ENCODE data around the gene PSAT1. TPM values are rescaled to one million over a fixed set of nuclear protein-coding genes. Genes with fewer than 3 reads are reported as not detected.
A peak's percentile ranks its signal among the peaks of the same experiment; 100 is the strongest.

PSAT1 gene
- total RNA-seq, 1 donor from 2014 or later = 357 TPM

GRCh38 chr9:78351816-78352215 is 54.9 kb downstream of the PSAT1 start:
- no peak overlapping the region for H2AFZ ChIP-seq (replicated peaks)
- H3K9ac ChIP-seq = no peak overlapping the region
- H3K79me2 ChIP-seq (ENCODE audit: low read depth) = no peaks in the 10 kb centered on the region
- Mint-ChIP-seq H3K9me3 (no peaks in the 10 kb centered on the region), H3K27me3 (ENCODE audit: insufficient read depth, low read depth) (peaks cover 3% of the 10 kb centered on the region), H3K4me3 (no peak overlapping the region), H3K36me3 (no peaks in the 10 kb centered on the region), H3K27ac (no peak overlapping the region), H3K4me1 (peaks cover 21% of the 10 kb centered on the region)
- no peak for DNase-seq (ENCODE audit: low spot score)
- no peaks in the 10 kb centered on the region for H3K9me3 ChIP-seq (ENCODE audit: low read depth)
- no peak overlapping the region for H3K4me3 ChIP-seq
- peaks cover 6% of the 10 kb centered on the region for H3K4me1 ChIP-seq
- H3K27me3 ChIP-seq = no peaks in the 10 kb centered on the region
- no peaks in the 10 kb centered on the region for H3K36me3 ChIP-seq
- no peak overlapping the region for H3K27ac ChIP-seq
- no peak overlapping the region for H3K4me2 ChIP-seq
- H4K20me1 ChIP-seq (ENCODE audit: low read depth) = no peaks in the 10 kb centered on the region
- peaks cover 12% of the 10 kb centered on the region for H3F3A ChIP-seq (ENCODE audit: low read depth)
- no peak for TF ChIP-seq EZH2phosphoT487 (IDR thresholded peaks at IDR 0.05)
- TF ChIP-seq, protein P1, sequence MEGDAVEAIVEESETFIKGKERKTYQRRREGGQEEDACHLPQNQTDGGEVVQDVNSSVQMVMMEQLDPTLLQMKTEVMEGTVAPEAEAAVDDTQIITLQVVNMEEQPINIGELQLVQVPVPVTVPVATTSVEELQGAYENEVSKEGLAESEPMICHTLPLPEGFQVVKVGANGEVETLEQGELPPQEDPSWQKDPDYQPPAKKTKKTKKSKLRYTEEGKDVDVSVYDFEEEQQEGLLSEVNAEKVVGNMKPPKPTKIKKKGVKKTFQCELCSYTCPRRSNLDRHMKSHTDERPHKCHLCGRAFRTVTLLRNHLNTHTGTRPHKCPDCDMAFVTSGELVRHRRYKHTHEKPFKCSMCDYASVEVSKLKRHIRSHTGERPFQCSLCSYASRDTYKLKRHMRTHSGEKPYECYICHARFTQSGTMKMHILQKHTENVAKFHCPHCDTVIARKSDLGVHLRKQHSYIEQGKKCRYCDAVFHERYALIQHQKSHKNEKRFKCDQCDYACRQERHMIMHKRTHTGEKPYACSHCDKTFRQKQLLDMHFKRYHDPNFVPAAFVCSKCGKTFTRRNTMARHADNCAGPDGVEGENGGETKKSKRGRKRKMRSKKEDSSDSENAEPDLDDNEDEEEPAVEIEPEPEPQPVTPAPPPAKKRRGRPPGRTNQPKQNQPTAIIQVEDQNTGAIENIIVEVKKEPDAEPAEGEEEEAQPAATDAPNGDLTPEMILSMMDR (IDR thresholded peaks at IDR 0.05) = no peak
- no peak for TF ChIP-seq EZH2 (IDR thresholded peaks at IDR 0.05)

DNA sequence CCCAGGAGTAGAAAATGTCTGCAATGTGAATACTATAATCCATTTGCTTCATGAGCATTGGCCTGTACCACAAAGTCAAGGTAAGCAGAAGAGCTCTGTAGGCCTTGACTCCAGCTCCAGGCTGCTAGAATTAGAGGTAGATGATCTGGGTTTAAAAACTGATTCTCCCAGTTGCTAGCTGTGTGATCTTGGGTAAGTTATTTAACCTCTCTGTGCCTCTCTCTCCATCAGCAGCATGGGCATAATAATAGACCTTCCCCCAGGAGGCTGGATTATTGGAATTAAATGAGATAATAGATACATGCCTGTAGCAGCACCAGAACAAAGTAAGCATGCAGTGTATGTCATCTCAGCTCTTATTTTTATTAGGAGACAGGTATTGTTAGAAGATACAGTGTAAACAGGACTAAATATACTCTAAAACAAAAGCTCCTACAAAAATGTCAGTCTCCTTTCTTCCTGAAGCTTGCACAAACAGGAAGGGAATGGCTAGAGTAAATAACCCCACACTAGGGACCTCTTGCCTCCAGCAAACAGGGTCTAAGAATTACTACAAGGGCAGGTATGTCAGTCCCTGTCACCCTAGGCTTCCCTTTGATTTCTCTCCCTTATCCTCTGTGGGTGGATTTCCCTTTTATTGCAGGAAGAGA is 57.5 kb downstream of the PSAT1 start:
- peaks cover 6% of the 10 kb centered on the region for H3K4me1 ChIP-seq
- peak overlapping the region; percentile 78 for H3K27ac ChIP-seq
- no peak overlapping the region for H3K4me3 ChIP-seq
- no peaks in the 10 kb centered on the region for H3K79me2 ChIP-seq (ENCODE audit: low read depth)
- no peaks in the 10 kb centered on the region for H4K20me1 ChIP-seq (ENCODE audit: low read depth)
- Mint-ChIP-seq H3K27me3 (ENCODE audit: insufficient read depth, low read depth) (peaks cover 4% of the 10 kb centered on the region), H3K4me1 (peaks cover 24% of the 10 kb centered on the region), H3K27ac (no peak overlapping the region), H3K9me3 (no peaks in the 10 kb centered on the region), H3K4me3 (no peak overlapping the region), H3K36me3 (peaks cover 3% of the 10 kb centered on the region)
- no peak overlapping the region for H2AFZ ChIP-seq (replicated peaks)
- no peaks in the 10 kb centered on the region for H3K9me3 ChIP-seq (ENCODE audit: low read depth)
- no peaks in the 10 kb centered on the region for H3K36me3 ChIP-seq
- DNase-seq (ENCODE audit: low spot score) = no peak
- H3K27me3 ChIP-seq = no peaks in the 10 kb centered on the region
- peaks cover 12% of the 10 kb centered on the region for H3F3A ChIP-seq (ENCODE audit: low read depth)
- peak overlapping the region; percentile 22 for H3K4me2 ChIP-seq
- no peak overlapping the region for H3K9ac ChIP-seq
- no peak for TF ChIP-seq EZH2 (IDR thresholded peaks at IDR 0.05)
- TF ChIP-seq EZH2phosphoT487 (IDR thresholded peaks at IDR 0.05) = no peak
- TF ChIP-seq, protein P1 (IDR thresholded peaks at IDR 0.05) = no peak

DNA sequence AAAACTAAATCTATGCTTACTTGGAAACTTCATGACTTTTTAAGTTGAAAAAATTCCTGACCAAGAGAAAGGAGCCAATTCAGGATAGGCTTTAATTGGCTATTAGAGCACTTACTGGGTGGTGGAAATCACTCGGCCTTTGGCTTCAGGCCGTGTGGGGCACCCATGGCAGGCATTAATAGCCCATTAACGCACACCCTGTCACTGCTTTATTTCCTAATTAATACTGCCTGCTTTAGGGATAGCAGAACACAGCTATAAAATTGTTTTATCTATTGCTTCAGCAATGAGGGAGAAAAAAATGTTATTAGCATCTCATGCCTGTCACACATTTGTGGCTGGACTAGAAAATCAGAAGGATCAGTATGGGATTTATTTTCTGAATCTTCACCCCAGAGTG is 58.1 kb downstream of the PSAT1 start:
- TF ChIP-seq EZH2 (IDR thresholded peaks at IDR 0.05) = no peak
- TF ChIP-seq, protein P1 (IDR thresholded peaks at IDR 0.05) = no peak
- TF ChIP-seq EZH2phosphoT487 (IDR thresholded peaks at IDR 0.05) = no peak
- peak overlapping the region; percentile 78 for H3K27ac ChIP-seq
- no peak overlapping the region for H3K4me3 Mint-ChIP-seq
- H3K4me3 ChIP-seq = no peak overlapping the region
- no peaks in the 10 kb centered on the region for H3K9me3 Mint-ChIP-seq
- peak overlapping the region; percentile 22 for H3K4me2 ChIP-seq
- no peaks in the 10 kb centered on the region for H3K9me3 ChIP-seq (ENCODE audit: low read depth)
- no peak overlapping the region for H3K9ac ChIP-seq
- H4K20me1 ChIP-seq (ENCODE audit: low read depth) = no peaks in the 10 kb centered on the region
- no peaks in the 10 kb centered on the region for H3K27me3 ChIP-seq
- no peak overlapping the region for H2AFZ ChIP-seq (replicated peaks)
- peaks cover 4% of the 10 kb centered on the region for H3K27me3 Mint-ChIP-seq (ENCODE audit: insufficient read depth, low read depth)
- H3K4me1 ChIP-seq = peaks cover 6% of the 10 kb centered on the region
- peaks cover 24% of the 10 kb centered on the region for H3K4me1 Mint-ChIP-seq
- peaks cover 12% of the 10 kb centered on the region for H3F3A ChIP-seq (ENCODE audit: low read depth)
- no peak for DNase-seq (ENCODE audit: low spot score)
- H3K79me2 ChIP-seq (ENCODE audit: low read depth) = no peaks in the 10 kb centered on the region
- peaks cover 3% of the 10 kb centered on the region for H3K36me3 Mint-ChIP-seq
- peak overlapping the region; percentile 72 for H3K27ac Mint-ChIP-seq
- H3K36me3 ChIP-seq = no peaks in the 10 kb centered on the region
